Activated CD4-positive, alpha-beta memory T cell treated with anti-CD3 and anti-CD28 coated beads for 36 hours (primary cell): ENCODE results near the gene STX10. TPM values are rescaled to one million over a fixed set of nuclear protein-coding genes. Genes with fewer than 3 reads are reported as not detected.

Experiments used
- CTCF ChIA-PET: fragments of 350-600 bp; sonication (Branson Sonifier 250); formaldehyde crosslinking; loops from one replicate; lab custom pipeline; 2021; ENCODE audit warnings: antibody characterized with exemption, inconsistent platforms; lab: Charles Lee
- POLR2A ChIA-PET: fragments of 350-600 bp; sonication (Branson Sonifier 250); formaldehyde crosslinking; loops from one replicate; lab custom pipeline; 2021; ENCODE audit warnings: antibody characterized with exemption; lab: Charles Lee
- DNase-seq: peaks from one replicate; pipeline ENCODE4 v3.0.0-alpha.2; 2020
- H3K27ac Mint-ChIP-seq: one replicate; pipeline ENCODE4 v1.8.0; 2021; ENCODE audit warnings: mixed read lengths
- H3K27me3 Mint-ChIP-seq: one replicate; pipeline ENCODE4 v1.8.0; 2021; ENCODE audit warnings: mixed read lengths
- H3K36me3 Mint-ChIP-seq: one replicate; pipeline ENCODE4 v1.8.0; 2021; ENCODE audit warnings: mixed read lengths
- H3K4me1 Mint-ChIP-seq: one replicate; pipeline ENCODE4 v1.8.0; 2021; ENCODE audit warnings: low read depth, mixed read lengths
- H3K4me3 Mint-ChIP-seq: one replicate; pipeline ENCODE4 v1.8.0; 2021; ENCODE audit warnings: mild to moderate bottlenecking, mixed read lengths
- H3K9me3 Mint-ChIP-seq: one replicate; pipeline ENCODE4 v1.8.0; 2021; ENCODE audit warnings: mixed read lengths
- intact Hi-C: fragments of 100-400 bp; cut with micrococcal nuclease; formaldehyde crosslinking; loops from one replicate; pipeline ENCODE4 v1.15.1; 2023
- total RNA-seq, 2 experiments: library from RNA; stranded (reverse); gene quantifications; one replicate each; pipeline ENCODE4 v1.2.3, GENCODE V29; 2021

Gene STX10
- total RNA-seq, 2 experiments from 2014 or later, result 65.5 to 66.3 TPM

DNA sequence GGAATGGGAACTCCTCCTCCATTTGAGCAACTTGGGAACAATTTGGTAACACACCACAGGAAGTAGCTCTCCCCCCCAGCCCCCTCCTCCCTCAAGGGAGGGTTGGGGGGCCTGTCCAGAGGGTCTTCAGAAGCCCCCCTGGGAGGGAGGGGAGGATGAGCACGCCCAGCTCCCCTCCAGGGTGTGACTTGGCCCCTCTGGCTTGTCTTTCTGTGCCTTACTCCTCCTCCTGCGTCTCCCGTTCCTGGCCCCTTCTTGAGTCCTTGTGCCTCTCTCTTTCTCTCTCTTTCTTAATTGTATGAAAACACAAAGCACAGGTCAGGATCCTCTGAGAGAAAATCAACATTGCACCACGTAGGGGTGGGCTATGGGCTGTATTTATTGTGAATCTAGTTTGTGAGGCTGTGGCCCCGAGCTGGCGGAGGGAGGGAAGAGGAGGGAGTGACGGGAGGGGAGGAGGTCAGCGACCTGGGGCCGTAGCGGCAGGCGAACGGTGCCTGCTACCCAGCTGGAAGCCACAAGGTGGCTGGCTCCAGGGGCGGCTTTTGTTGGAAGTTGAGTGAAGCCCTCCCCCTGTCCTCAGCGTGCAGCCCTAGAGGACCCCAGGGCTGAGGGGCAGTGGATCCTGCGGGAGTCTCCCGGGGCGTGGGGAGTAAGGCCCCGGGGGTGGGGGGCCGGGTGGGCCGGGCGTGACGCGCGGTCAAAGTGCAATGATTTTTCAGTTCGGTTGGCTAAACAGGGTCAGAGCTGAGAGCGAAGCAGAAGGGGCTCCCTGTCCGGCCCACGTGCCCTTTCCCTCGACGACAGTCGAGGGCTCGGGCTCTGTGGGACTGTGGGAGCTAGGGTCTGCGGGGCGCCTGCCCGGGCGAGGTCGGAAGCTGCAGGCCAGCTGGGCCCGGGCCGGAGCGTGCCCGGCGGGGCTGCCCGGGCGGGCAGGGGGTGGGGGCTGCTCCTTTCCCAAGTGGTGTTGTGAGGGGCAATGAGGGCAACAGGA is 53.9 kb downstream of the STX10 start:
- POLR2A ChIA-PET, result interaction anchor here (1.2 kb wide), 1 partner anchor 119 kb away, joined by 3 read pairs; no protein-coding TSS in a partner anchor
- peak; percentile 38 for DNase-seq
- intact Hi-C loops, result no loop called here
- H3K36me3 Mint-ChIP-seq, result peaks cover 4% of the 10 kb centered on the region
- CTCF ChIA-PET, result interaction anchor here (1.0 to 8.1 kb wide), 7 partner anchors 9 to 129 kb away, joined by 4 to 182 read pairs (median 19); partner anchors contain the start of gene DAND5
- peaks cover 41% of the 10 kb centered on the region for H3K4me1 Mint-ChIP-seq
- H3K4me3 Mint-ChIP-seq, result peak overlapping the region; percentile 3
- peaks cover 5% of the 10 kb centered on the region for H3K9me3 Mint-ChIP-seq
- peaks cover 22% of the 10 kb centered on the region for H3K27me3 Mint-ChIP-seq
- H3K27ac Mint-ChIP-seq, result no peak overlapping the region

DNA sequence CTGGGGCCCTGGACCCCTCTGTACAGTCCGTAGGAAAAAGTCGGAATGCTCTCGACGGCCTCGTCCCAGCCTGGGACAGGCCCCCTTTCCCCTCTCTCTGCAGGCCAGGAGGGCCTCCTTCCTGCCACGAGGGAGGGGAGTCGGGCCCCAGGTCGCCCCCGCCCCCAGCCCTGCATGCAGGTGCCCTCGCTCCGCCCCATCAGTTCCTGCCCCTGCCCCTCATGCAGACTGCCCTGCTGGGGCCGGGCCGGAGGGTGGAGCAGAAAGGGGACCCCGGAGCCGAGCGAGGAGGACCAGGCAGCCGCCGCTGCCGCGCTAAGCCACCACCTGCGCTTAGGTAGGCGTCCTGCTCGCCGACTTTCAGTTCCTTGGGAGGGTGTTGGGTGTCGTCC is 54.8 kb downstream of the STX10 start:
- DNase-seq, result no peak
- Mint-ChIP-seq H3K4me3 (no peak overlapping the region), H3K36me3 (peaks cover 4% of the 10 kb centered on the region), H3K27ac (no peak overlapping the region), H3K9me3 (peaks cover 5% of the 10 kb centered on the region), H3K27me3 (peaks cover 22% of the 10 kb centered on the region), H3K4me1 (peaks cover 38% of the 10 kb centered on the region)
- ChIA-PET CTCF (interaction anchor here (1.0 to 8.1 kb wide), 9 partner anchors 9 to 128 kb away, joined by 4 to 182 read pairs (median 18); partner anchors contain the start of gene DAND5), POLR2A (interaction anchor here (1.2 kb wide), 1 partner anchor 118 kb away, joined by 3 read pairs; no protein-coding TSS in a partner anchor)
- intact Hi-C loops, result no loop called here

DNA sequence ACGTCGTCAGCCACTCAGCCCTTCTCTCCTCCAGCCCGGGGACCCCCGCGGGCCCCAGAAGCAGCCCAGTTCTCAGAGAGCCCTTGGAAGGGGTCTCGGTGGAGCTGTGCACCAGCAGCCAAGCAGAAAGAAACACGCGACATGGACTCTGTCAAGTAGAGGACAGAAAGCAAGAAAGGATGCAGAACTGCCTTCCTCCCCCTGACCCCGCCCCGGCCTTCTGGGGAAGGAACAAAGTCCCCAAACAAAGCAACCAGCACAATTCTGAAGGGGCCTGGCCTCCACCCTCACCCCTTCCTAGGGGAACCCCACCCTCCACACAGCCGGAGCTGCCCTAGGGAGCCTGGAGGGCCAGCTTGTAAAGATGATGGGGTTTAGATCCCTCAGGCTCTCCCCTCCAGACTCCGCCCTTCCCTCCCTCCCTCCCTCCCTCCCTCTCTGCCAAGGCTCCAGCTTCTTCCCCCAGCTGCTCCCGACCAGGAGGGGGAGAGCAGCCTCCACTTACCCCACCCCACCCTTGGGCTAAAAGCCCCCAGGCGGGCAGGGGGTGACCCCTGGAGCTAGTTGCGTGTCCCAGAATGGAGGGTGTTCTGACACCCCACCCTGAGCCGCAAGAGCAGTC is 55.3 kb downstream of the STX10 start:
- intact Hi-C loops, result loop anchor here (5.0 kb wide), 1 partner anchor 63 kb away; no protein-coding TSS in a partner anchor
- Mint-ChIP-seq H3K27ac (no peak overlapping the region), H3K4me1 (peaks cover 33% of the 10 kb centered on the region), H3K9me3 (no peaks in the 10 kb centered on the region), H3K36me3 (no peaks in the 10 kb centered on the region), H3K27me3 (peaks cover 22% of the 10 kb centered on the region), H3K4me3 (no peak overlapping the region)
- ChIA-PET POLR2A (interaction anchor here (2.0 kb wide), 1 partner anchor 117 kb away, joined by 8 read pairs; no protein-coding TSS in a partner anchor), CTCF (interaction anchor here (1.0 to 8.1 kb wide), 17 partner anchors 10 to 168 kb away, joined by 3 to 182 read pairs (median 9); partner anchors contain the start of gene DAND5)
- DNase-seq, result no peak

DNA sequence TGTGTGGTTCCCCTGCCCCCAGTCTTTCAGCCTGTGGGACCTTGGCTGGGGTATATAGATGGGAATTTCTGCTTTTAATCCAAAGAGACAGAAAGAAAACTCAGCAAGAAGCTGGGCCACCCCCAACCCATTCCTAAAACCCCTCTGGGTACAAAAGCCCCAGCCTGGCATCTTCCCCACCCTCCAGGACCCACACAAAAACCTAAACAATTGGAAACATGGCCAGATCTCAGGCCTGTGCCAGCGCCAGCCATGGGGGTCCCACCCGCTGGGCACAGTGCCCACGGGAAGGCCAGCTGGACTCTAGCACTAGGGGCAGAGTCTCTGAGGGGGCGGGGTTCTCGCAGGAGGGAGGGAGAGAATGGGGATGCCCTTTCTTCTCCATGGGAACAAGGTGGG is 56.1 kb downstream of the STX10 start:
- POLR2A ChIA-PET, result interaction anchor here (0.6 to 2.0 kb wide), 2 partner anchors 116 to 153 kb away, joined by 4 to 8 read pairs; no protein-coding TSS in a partner anchor
- H3K4me1 Mint-ChIP-seq, result peaks cover 28% of the 10 kb centered on the region
- intact Hi-C loops, result loop anchor here (5.0 kb wide), 1 partner anchor 62 kb away; no protein-coding TSS in a partner anchor

More for the DNA sequence above, 56.1 kb downstream of the STX10 start:
- no peak overlapping the region for H3K27ac Mint-ChIP-seq
- peaks cover 22% of the 10 kb centered on the region for H3K27me3 Mint-ChIP-seq
- H3K4me3 Mint-ChIP-seq, result no peak overlapping the region
- CTCF ChIA-PET, result interaction anchor here (0.7 to 8.1 kb wide), 35 partner anchors 9 to 496 kb away, joined by 3 to 182 read pairs (median 5); partner anchors contain the start of genes DAND5 and GCDH
- H3K9me3 Mint-ChIP-seq, result no peaks in the 10 kb centered on the region
- H3K36me3 Mint-ChIP-seq, result no peaks in the 10 kb centered on the region
- DNase-seq, result no peak

Other genes with a start within 250 kb of the STX10 start
- gene SYCE2, start 231.1 kb downstream of the STX10 start, total RNA-seq, result 1 to 10 TPM; 3.0 to 4.2 TPM
- gene FARSA, start 216.7 kb downstream of the STX10 start, total RNA-seq, result 100 to 1,000 TPM; 109 to 110 TPM
- gene CALR, start 211.8 kb downstream of the STX10 start, total RNA-seq, result 100 to 1,000 TPM; 625 to 642 TPM
- 100 to 1,000 TPM; 190 to 194 TPM for gene RAD23A, start 204.5 kb downstream of the STX10 start, total RNA-seq
- 10 to 100 TPM; 31.2 to 32.6 TPM for gene GADD45GIP1, start 193.2 kb downstream of the STX10 start, total RNA-seq
- under 1 TPM in 1 of 2 experiments, not detected in 1; 0.12 TPM for gene DAND5, start 180.8 kb downstream of the STX10 start, total RNA-seq
- gene NFIX, start 154.9 kb downstream of the STX10 start, total RNA-seq, result 1 to 10 TPM; 1.6 to 2.0 TPM
- 1 to 10 TPM; 5.0 to 5.6 TPM for gene LYL1, start 47.5 kb downstream of the STX10 start, total RNA-seq
- 10 to 100 TPM; 59.2 to 61.3 TPM for gene TRMT1, start 33.6 kb downstream of the STX10 start, total RNA-seq
- 10 to 100 TPM; 89.8 to 90.9 TPM for gene NACC1, start 32.1 kb downstream of the STX10 start, total RNA-seq
- 100 to 1,000 TPM; 129 to 137 TPM for gene IER2, start within 50 bp of the STX10 start, total RNA-seq